HCT116 (cell line): Measurements from ENCODE around the gene CHN1.

Experiments
- CTCF ChIP-seq, 3 experiments: fragments of 200-600 bp in 1 of 3; sonication (generic) in 1 of 3; IDR thresholded peaks in 2 of 3; conservative IDR thresholded peaks in 1 of 3; 2 replicates each; pipeline ENCODE4 v1.5.1; 2012 to 2017; ENCODE audit warnings: low read depth in 2 of 3, low read length in 2 of 3, antibody characterized with exemption in 1 of 3, borderline replicate concordance in 1 of 3, control low read depth in 1 of 3, mild to moderate bottlenecking in 1 of 3, mixed read lengths in 1 of 3, mixed run types in 1 of 3, moderate library complexity in 1 of 3; ENCODE audit not compliant: insufficient read depth in 1 of 3
- EZH2 ChIP-seq: fragments of 200-600 bp; sonication (generic); IDR thresholded peaks from 2 replicates; pipeline ENCODE4 v1.6.1; 2017; ENCODE audit warnings: antibody characterized with exemption, mixed run types
- JUND ChIP-seq: IDR thresholded peaks from 2 replicates; pipeline ENCODE4 v1.6.1; 2012
- POLR2A ChIP-seq: IDR thresholded peaks from 2 replicates; pipeline ENCODE4 v1.7.0; 2011; ENCODE audit warnings: borderline replicate concordance; ENCODE audit not compliant: insufficient read depth, insufficient read length; ENCODE audit errors: extremely low read depth
- POLR2AphosphoS5 ChIP-seq: IDR thresholded peaks from 2 replicates; pipeline ENCODE4 v1.6.1; 2011; ENCODE audit warnings: mild to moderate bottlenecking, low read depth, low read length, moderate library complexity
- SIN3A ChIP-seq: IDR thresholded peaks from 2 replicates; pipeline ENCODE4 v1.6.1; 2012; ENCODE audit warnings: low read depth
- TF ChIP-seq, protein P1 (sequence below): IDR thresholded peaks from 2 replicates; pipeline ENCODE4 v1.6.1; 2012
- TF ChIP-seq, protein P2 (sequence below): IDR thresholded peaks from 2 replicates; pipeline ENCODE4 v1.6.1; 2012; ENCODE audit warnings: low read depth

DNA sequence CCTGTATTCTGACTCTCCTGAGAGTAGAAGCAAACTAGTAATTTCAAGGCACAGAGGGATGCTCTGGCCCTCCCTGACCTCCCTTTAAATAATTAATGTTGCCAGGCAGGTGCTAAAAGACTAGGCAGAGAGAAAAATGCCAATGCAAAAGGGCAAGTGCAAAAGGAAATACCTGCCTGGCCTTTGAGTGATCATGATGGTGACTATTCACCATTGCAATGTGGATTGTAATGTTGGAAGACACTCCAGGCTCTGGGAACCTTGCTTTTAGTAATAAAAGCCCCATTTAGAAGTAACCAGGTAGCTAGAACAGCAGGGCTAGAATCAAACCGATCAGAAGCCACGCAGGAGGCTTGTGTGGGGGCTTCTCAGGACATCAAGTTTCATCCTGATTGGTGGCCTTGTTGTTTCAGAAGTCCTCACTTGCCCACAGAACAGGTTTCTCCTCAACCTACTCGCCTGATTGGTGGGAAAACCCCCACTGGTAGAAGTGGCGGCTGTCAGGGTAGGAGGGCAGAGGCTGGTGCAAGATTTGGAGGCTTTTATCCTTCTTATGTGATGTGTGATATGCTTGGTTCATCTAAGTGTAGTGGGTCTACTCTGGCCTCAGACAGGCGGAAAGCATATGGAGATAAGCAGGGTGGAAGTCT is 224.9 kb downstream of the CHN1 start:
- no peak for TF ChIP-seq POLR2A
- no peak for TF ChIP-seq CTCF (IDR thresholded peaks at IDR 0.05 in 2 of 3, conservative IDR thresholded peaks at IDR 0.05 in 1 of 3; ENCODE audit: borderline replicate concordance in 1 of 3, insufficient read depth in 1 of 3, low read depth in 2 of 3, low read length in 2 of 3)
- no peak for TF ChIP-seq POLR2AphosphoS5
- TF ChIP-seq, protein P1, sequence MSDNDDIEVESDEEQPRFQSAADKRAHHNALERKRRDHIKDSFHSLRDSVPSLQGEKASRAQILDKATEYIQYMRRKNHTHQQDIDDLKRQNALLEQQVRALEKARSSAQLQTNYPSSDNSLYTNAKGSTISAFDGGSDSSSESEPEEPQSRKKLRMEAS = no peak
- TF ChIP-seq, protein P2, sequence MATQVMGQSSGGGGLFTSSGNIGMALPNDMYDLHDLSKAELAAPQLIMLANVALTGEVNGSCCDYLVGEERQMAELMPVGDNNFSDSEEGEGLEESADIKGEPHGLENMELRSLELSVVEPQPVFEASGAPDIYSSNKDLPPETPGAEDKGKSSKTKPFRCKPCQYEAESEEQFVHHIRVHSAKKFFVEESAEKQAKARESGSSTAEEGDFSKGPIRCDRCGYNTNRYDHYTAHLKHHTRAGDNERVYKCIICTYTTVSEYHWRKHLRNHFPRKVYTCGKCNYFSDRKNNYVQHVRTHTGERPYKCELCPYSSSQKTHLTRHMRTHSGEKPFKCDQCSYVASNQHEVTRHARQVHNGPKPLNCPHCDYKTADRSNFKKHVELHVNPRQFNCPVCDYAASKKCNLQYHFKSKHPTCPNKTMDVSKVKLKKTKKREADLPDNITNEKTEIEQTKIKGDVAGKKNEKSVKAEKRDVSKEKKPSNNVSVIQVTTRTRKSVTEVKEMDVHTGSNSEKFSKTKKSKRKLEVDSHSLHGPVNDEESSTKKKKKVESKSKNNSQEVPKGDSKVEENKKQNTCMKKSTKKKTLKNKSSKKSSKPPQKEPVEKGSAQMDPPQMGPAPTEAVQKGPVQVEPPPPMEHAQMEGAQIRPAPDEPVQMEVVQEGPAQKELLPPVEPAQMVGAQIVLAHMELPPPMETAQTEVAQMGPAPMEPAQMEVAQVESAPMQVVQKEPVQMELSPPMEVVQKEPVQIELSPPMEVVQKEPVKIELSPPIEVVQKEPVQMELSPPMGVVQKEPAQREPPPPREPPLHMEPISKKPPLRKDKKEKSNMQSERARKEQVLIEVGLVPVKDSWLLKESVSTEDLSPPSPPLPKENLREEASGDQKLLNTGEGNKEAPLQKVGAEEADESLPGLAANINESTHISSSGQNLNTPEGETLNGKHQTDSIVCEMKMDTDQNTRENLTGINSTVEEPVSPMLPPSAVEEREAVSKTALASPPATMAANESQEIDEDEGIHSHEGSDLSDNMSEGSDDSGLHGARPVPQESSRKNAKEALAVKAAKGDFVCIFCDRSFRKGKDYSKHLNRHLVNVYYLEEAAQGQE = no peak
- no peak for TF ChIP-seq EZH2
- TF ChIP-seq JUND = no peak
- no peak for TF ChIP-seq SIN3A
